ENCODE measurements around the gene NLRP14.
A peak's percentile ranks its signal among the peaks of the same experiment; 100 is the strongest.

Gene NLRP14

DNA sequence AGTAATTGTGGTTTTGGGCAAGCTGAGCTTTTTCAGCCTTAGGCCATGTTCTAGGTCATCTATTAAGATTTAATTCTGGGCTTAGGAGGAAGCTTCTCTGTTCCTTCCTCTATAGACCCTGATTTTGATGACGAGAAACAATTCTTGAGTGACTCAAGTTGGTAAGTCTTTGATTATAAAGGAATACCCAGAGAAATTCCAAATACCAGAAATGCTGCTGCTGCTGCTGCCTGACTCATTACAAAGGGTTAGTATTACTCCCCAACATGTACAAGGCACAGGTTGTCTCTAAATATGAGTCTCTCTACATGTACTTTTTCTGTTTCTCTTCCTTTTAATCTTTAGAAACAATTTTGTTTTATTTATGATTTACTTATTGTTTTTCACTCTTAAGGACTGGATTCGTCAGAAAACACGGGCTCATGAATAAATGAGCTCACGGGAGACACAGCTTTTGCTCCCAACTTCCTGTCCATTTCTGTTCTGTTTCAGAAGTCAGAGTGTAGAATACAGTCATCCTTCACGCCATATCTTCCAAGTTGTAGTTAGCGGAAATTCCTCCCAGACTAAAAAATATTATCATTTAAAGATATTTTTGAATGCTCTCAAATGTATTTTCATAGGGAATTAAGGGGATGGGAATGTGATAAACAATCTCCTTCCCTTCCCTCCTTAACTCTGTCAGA is 36.7 kb downstream of the NLRP14 start:
- no peak for DNase-seq

DNA sequence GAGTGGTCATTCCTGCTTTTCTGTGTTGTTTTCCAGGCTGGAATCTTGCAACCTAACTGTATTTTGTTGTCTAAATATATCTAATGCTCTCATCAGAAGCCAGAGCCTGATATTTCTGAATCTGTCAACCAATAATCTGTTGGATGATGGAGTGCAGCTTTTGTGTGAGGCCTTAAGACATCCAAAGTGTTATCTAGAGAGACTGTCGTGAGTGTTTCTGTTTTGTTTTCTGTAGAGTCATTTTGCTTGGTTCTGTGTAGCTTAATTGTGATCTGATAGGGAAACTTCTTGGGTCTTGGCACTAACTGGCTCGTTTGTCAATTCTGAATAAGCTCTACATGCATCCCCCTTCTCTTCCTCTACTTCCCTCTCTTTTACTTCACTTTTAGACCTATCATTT is 37.4 kb downstream of the NLRP14 start:
- no peak for DNase-seq

DNA sequence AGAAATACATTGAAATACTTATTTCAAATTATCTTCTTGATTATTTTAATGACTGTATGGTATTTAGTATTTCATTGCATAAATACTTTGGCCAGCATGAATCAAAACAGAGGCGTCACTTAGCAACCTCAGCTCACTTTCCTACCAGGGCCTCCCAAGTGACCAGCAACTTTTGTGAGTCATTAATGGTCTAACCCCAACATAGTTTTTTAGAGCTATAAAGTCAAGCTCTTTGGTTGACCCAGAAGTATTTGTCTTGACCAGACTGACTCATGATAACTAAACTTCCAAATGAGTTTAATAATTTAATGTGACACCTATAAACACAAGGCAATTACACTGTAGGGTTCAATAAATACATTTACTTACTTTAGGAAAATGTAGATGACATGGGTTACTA is 40.6 kb downstream of the NLRP14 start:
- no peak for DNase-seq

GRCh38 chr11:7062534-7062933 is 42.3 kb downstream of the NLRP14 start:
- no peak for DNase-seq

GRCh38 chr11:7072401-7073028 is 52.2 kb downstream of the NLRP14 start:
- DNase-seq: no peak

DNA sequence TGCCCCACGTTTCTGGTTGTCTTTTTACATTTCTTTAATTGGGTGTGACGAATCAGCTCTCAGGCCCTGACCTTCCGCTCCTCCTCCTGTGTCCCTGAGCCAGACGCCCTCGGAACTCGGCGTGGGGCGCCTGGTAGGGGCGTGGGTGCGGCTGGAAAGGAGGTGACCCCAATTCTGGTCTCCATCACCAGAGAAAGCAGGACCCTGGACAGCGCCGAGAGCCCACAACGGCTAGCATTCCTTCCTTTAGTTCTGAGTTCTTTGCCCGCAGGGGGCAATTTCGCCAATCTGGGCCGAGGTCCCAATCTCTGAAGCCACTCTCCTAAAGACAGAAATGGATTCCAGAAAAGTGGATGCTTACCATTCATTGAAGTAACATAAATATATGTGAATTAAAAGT is 56.8 kb downstream of the NLRP14 start:
- DNase-seq: no peak

DNA sequence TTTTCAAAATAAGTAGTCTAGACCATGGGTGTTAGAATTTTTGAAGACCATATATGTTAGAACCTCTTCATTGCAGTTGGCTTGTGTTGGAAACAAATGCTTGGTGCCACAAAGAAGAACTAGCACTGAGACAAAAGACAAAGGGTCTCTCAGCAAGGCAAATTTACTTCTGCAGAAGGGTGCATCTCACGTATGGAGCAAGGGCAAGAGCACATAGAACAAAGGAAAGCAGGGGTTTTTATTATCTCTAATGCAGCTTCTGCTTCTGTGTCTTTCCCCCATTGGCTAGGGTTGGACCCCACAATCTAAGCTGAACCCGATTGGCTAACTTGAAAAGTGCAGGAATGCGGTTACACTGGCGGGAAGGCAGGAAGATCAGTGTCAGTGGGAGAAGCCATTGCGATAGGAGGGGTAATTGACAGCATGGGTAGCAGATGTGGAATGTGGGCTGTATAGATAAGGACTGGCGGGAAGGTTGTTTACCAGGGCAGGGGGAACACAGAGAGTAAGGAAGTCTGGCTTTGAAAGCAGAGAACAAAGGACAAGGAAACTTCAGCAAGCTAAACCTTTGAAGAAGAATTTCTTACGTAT is 59.4 kb downstream of the NLRP14 start:
- no peak for DNase-seq

- no peak for DNase-seq
Observed at GRCh38 chr11:7080900-7081299, 60.6 kb downstream of the NLRP14 start.

DNA sequence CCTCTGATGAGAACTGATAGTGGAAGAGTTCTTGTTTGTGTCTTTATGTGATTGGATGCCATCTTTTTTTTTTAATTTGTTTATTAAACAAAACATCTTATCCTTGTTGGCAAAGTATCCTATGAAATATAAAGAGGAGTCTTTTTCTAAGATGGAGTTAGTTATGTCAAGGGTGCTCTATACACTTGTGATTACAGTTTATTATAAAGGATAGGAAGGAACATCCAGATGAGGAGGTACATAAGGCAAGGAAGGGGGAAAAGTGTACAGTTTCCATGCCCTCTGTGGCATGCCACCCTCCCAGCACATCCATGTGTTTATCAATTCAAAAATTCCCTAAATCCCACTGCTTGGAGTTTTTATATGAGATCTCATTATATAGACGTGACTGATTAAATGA is 61.2 kb downstream of the NLRP14 start:
- no peak for DNase-seq

DNA sequence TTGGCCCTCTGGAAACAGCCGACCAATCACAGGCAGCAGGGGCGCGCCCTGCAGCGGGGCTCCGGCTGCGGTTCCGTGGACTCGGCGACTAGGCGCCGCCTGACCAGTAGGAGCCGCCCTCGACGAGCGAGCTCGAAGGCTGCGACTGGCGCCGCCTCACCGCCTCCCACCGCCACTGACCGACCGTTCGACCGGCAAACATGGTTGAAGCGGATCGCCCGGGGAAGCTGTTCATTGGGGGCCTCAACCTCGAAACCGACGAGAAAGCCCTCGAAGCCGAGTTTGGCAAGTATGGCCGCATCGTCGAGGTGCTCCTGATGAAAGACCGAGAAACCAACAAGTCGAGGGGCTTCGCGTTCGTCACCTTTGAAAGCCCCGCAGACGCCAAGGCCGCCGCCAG is 68.6 kb downstream of the NLRP14 start, which contains the start of gene RBMXL2:
RBMXL2 (plus strand) TSS at position 78 of the 400 bp plus-strand sequence; CDS start at position 201, 123 bp downstream.
- DNase-seq: no peak

GRCh38 chr11:7089328-7090251 is 69.3 kb downstream of the NLRP14 start:
- no peak for DNase-seq

- peak; percentile 19 for DNase-seq
Observed at GRCh38 chr11:7098235-7098832, 78.1 kb downstream of the NLRP14 start.

DNA sequence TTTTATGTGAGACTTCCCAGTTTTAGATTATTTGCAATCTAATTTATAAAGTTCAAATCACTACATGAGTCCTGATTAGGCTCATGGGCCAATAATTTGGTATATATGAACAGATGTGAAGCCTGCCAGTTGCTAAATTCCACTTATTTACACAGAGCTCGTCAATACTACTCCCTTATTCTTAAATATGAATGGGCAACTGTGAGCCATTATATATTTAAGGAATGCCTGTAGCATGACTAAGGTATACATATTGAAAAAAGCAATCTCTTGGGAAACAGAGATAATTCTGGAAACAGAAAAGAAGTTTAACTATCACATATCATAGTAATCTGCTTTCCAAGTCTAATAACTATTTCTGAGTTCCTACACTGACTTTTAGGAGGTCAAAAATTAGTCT is 95.5 kb downstream of the NLRP14 start:
- DNase-seq: no peak

- no peak for DNase-seq
Observed at GRCh38 chr11:7116370-7116769, 96.1 kb downstream of the NLRP14 start.
